Islet precursor cell (in vitro differentiated cells): ENCODE measurements around the gene SMIM7.

Experiments
- DNase-seq: peaks from one replicate; pipeline ENCODE4 v3.0.0-alpha.2; 2018

Gene SMIM7

DNA sequence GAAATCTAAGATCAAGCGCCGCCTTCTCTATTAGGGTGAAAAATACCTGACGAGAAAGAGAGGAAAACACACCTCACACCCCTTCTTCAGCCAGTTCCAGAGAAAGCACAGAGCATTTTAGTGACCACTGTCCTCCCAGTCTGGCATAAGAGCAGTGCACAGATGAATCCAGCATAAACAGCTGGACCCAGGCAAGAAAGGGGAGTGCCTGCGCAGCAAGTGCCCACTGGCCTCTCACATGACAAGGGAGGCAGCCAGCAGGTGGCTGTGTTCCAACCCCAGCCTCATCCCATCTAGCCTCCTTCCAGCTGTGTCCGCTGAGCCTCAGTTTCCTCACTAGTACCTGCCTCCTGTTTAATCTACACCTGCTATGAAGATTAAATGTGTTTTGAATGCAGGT is 39.9 kb downstream of the SMIM7 start:
- DNase-seq, result no peak

DNA sequence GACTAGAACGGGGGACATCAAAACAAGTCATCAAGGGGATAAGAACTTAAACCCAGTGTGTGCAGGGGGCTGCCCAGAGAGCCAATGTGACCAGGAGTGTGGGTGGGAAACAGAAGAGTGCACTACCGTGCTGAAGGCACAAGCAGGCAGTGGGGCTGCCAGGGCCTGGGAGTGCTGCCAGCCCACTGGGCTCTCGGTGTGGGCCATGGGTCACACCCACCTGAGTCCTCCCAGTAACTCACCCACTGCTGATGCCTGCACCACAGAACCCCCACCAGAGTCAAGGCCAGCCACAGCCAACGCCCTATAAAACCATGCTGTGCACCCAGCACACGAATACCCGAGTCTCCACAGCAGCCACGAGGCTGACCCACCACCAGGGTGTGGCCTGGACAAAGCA is 40.5 kb downstream of the SMIM7 start:
- no peak for DNase-seq

DNA sequence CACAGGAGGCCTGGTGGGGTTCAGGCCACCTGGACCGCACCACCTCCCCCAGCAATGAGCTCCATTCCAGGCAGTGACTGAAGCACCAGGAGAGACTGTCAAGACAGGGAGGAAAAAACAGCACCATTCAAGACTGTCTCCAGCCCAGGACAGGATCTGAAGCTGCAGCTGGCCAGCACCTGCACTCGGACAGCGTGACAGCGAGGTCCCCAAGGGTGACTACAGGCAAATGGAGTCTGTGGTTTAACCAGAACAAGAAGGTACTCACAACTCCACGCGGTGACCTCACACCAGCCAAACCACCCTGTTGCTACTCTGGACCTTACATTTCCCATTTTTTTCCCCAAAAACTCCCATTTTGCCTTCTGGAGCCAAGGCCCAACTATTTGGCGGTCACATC is 41.7 kb downstream of the SMIM7 start:
- DNase-seq, result no peak

DNA sequence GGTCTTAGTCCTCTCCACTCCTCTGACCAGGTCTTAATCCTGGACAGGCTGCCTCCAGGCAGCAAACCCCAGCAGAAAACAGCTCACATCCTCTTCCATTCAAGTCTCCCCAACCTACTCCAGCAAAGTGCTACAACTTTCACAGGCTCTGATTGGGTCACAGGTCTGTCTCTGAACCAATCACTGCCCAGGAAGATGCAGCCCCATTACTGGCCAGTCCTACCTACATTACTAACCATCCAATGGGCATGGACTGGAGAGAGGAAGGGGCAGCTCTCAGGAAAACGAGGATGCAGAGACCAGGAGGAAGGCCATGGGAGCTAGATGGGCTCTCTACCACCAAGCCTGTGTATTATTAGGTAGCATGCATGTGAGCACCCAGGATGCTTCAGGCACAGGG is 44.1 kb downstream of the SMIM7 start:
- DNase-seq, result no peak

DNA sequence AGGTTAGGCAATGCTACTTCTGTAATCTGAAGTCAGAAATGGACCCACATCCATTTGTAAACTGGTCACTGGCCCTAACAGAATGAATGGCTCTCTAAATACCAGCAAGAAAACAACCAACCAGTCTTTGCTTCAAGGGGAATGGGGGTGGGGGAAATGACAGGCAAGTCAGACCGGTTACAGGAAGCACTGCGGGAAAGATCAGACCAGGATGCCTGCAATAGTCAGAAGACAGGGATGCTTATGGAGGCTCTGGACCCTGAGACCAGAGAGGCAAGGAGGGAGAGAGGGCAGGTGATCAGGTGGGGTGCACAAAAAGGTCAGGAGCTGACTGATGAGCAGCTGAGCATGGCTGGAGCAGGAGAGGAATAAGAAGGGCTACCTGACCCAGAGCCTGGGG is 45.0 kb downstream of the SMIM7 start:
- peak; percentile 87 for DNase-seq

DNA sequence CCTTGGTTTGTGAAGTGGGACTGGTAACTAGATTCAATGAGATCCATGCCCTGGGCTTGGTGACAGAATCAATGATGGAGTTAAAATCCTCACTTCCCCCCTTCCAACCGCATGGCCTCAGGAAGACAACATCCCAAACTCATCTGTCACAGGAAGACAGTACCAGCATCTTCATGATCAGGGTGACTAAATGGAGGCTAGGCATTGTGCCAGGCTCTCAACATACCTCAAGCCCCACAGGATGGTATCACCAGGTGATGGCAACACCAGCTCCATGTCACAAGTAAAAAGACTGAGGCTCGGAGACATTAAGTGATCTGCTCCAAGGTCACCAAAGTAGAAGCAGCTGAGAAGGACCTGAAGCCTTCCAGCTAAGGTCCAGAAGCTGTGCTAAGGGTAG is 46.1 kb downstream of the SMIM7 start:
- no peak for DNase-seq

DNA sequence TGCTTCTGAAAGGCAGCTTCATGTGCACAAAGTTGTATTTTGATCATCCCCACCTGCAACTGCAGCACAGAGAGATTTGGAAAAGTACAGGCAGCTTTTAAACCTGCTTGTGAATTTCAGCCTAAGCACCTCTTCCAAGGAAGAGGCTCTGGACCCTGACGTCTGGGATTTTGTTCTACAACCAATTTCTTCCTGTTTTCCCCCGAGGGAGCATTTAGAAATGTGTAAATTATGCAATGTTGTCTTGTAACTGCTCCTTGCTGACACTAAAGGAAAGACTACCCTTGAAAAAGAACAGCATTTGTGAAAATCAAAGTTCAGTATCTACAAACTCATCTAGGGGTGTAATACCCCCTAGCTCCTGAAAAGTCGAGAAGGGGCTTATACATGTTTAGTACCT is 47.3 kb downstream of the SMIM7 start:
- no peak for DNase-seq

DNA sequence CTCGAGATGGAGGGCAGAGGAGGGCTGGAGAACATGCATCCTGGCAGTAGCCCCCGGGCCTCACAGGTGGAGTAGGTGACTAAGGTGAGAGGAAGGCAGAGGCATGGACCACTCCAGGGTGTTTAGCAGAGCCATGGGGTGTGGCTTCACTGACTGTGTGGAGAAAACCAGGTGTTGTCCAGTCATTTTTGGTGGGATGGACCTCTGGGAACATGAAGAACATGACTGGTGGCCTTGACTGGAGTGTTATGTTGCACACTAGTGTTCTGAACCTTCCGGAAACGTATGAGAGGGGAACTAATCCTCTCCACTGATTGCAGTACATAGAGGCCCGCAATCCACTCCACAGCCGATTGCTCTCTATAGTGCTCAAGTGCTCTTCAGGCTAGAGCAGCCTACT is 48.8 kb downstream of the SMIM7 start:
- no peak for DNase-seq

DNA sequence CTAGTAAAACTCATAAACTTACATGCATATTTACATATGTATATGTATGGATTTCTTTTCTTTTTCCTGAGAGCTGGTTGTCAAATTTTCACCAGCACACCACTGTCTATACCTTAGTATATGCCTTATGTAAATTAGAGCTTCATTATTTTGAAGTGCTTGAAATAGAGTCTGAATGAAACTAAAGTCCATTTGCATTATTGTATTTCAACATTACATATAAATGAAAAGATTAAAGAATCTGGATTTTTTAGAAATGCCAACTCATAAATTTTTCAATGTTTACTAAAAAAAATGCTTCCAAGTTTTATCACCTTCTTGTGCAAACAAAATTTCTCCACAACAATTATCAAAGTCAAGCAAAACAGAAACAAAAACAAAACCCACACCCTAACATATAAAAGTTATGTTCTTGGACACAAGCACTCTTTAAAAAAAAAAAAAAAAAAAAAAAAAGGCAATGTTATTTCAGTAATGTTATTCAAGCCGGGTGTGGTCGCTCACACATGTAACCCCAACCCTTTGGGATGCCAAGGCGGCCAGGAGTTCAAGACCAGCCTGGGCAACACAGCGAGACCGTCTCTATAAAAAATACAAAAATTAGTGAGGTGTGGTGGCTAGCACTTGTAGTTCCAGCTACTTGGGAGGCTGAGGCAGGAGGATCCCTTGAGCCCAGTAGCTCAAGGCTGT is 50.3 kb downstream of the SMIM7 start:
- no peak for DNase-seq

DNA sequence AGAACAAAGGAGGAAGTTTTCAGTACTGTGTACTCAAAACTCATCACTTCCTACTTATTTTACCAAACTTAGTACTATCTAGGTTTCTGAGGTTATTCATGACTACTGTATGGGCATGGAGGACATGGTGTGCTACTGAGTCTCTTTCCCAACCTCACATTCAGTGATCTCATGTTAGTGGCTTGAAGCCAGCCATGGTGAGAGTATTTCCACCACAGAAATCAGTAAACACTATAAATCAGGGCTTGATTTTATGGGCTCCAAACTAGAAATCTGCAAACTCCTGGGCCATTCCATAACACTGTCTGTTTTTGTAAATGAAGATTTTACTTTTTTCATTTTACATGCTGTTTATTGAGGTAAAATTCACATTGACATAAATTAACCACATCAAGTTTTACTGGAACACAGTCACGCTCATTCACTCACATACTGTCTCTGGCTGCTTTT is 51.6 kb downstream of the SMIM7 start:
- no peak for DNase-seq

DNA sequence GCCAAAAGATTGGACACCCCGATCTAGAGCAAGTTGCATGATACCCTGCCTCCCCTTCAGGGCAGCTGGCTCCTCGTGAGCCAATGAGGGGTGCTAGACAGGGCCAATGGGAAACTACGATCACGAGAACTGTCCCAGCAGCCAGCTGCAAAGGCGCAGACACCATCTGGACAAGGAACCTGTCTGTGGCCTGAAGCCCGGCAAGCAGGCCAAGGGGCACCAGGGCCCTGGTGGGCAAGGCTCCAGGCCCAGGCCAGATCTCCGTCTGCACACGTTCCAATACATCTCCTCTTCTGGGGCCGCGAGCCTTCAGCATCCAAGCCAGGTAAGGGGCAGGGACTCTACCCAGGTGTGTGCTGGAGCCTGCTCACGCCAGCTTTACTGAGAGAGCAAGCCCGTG is 52.1 kb downstream of the SMIM7 start:
- no peak for DNase-seq

DNA sequence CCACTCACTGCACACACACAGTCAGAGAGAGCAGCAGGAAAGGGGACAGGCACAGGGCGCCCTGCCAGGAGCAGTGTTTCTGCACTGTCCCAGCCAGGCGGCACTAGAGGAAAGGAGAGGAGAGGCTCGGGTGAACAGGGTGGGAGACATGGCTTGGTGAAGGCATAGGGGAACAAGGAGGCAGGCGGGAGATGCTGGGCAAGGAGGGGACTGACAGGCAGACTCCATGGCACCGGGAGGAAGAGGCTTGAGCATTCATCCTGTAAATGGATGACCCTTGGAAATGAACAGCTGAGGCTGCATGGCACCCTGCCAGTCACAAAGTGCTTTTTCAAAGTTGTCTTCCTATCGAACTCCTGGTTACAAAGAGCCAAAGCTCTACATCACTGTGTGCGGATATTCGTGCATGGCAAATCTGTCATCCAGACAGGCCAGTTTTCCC is 54.4 kb downstream of the SMIM7 start:
- DNase-seq, result no peak

DNA sequence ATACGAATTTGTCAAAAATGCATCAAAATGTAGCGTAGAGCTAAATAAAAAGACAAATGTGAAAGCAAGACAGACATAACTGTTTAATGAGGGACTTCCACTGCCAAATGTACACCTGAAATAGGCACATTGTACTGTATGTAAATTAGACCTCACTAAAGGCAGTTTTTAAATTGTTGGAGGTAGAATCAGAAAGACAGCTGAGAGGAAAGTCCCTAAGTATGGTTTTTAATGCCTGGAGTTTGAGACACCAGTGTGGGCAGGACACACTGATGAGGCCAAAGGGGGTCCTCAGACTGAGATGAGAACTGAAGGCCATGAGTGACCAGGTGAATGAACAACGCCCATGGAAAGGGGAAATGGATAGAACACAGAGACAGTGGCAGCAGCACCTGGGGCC is 54.8 kb downstream of the SMIM7 start:
- no peak for DNase-seq

DNA sequence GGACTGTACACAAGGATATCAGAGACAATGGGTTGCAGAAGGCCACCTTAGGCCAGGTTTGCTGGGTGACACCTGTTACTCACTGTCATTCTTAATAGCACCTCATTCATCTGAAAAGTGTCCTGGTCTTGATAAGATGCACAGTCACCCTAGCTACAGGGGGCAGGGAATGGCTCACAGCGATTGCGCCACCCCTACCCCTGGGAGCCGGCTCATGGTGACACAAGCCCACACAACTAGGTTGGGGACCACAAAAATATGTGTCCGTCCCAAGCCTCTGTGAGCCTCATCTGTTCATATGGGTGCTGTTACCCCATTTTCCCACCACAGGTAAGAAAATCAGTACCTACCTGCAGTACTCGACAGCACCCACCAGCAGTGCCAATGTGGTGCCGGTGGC is 55.3 kb downstream of the SMIM7 start:
- DNase-seq, result no peak

DNA sequence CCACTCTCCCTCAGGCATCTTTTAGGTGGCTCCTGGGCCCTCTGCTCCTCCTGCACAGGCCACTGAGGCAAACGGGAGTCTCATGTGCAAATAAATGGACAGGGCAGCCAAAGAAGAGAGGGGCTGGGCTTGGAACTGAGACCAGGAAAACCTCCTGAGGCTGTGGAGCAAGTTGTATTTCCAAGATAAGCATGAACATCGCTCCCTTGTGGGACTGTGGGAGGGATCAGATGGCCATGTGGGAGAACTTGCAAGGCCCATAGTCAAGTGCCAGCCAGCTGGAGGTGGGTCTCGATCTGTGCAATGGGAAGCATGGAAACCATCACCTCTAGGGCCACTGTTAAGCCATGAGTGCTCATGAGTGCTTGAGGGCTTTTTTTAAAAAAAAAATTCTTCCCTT is 56.9 kb downstream of the SMIM7 start:
- DNase-seq, result no peak

DNA sequence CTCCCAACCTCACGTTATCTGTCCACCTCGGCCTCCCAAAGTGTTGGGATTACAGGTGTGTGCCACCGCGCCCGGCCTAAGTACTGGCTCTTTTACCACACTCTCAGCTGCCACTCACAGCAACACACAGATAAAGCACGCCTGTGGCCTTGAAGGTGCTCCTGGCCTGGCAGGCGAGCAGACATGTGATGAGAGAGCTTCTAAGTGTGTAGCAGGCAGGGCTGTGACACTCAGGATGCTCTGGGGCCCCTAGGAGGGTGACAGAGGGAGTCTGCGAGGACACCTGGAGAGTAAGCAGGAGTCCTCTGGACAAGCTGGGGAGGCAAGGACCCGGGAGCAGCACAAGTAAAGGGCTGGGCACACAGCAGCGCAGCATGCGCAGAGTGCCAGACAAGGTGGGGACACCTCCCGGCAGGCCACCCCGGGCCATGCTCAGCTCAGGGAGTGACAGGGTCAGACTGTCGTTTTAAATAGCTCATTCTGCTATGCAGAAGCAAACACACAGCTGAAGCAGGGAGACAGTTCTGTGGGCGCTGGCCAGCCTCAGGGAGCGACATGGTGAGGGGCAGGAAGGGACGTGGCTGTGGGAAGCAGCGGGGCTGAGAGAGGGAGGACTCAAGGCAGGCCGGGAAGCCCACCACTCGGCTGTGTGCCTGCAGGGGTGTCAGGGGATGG is 58.4 kb downstream of the SMIM7 start:
- DNase-seq, result no peak

DNA sequence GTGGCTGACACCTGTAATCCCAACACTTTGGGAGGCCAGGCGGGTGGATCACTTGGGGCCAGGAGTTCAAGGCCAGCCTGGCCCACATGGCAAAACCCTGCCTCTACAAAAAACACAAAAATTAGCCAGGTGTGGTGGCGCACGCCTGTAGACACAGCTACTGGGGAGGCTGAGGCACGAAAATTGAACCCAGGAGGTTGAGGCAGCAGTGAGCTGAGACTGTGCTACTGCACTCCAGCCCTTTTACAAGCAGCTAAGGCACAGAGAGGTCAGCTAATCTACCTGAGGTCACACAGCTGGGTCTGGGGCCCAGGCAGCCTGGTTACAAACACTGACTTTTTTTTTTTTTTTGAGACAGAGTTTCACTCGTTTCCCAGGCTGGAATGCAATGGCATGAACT is 59.1 kb downstream of the SMIM7 start:
- no peak for DNase-seq

DNA sequence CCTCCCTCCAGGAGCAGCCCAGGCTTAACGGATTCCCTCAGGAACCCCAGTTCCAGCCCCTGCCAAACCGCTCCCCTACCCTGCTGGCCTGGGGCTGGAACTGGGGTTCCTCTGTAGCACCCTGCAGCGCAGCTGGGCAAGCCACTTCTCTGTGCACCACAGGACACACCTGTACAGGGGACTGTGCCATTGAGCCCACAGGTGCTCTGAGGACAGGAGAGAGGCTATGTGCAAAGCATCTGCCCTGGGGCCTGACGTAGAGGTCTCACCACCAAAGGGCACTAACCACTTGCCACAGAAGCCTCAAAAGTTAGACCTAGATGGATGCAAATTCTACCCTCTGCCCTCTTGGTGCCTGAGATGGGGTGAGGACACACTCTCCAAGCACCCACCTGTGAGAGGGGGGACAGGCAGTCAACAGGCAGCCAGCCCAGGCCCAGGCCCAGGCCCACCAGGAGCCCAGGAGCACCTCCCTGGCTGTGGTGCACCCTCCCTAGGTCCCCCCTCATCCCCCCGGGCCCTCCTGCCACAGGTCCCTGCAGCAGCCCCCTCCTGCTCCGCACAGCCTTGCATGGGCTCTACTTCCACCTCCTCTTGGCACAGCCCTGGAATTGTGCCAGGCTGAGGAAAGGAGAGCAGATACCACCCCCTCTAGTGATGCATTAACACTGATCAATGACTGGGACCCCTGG is 60.1 kb downstream of the SMIM7 start:
- DNase-seq, result no peak

DNA sequence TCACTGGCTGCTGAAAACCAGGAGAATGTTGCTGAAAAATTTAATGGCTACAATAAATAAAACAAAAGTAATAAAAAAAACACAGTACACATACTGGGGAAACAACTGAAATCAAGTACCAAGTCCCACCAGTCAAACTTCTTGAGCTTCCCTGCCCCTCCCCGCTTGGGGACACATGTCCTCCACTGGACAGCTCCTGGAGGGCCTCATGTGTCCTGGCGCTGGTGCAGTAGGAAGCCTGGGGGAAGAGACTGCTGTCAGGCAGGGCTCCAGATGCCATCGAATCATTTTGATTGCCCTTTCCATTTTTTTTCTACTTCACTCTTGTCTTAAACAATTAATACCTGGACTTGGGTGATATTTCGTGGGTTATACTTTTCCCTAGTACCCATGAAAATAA is 61.1 kb downstream of the SMIM7 start:
- no peak for DNase-seq

DNA sequence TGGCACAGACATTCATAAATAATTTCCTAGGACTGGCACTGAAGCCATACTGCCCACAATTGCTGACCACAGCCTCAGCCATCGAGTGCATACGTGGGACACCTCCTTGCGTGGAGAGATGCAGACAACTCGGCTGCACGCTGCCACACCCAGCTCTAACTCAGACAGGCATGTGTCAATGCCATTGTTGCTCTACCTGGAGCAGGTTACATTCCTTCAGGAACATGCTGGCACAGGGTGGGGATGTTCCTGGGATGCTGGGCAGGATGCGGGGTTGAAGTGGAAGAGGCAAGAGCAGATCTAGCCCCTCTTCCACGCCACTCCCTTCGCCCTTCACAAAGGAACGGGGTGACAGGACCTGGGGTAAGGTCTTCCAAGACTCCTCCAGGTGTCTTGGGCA is 63.5 kb downstream of the SMIM7 start:
- no peak for DNase-seq
